Left hindlimb (tissue), 1 donor: ENCODE results near the gene PPIP5K2.
"Not testable (repeated sequence)": the region's sequence is repeated elsewhere in the genome, so short reads cannot be mapped to it uniquely, and the experiment has no call there.

Experiments
- DNase-seq: peaks from one replicate; pipeline ENCODE4 v3.0.0-alpha.2; 2018

PPIP5K2 gene

DNA sequence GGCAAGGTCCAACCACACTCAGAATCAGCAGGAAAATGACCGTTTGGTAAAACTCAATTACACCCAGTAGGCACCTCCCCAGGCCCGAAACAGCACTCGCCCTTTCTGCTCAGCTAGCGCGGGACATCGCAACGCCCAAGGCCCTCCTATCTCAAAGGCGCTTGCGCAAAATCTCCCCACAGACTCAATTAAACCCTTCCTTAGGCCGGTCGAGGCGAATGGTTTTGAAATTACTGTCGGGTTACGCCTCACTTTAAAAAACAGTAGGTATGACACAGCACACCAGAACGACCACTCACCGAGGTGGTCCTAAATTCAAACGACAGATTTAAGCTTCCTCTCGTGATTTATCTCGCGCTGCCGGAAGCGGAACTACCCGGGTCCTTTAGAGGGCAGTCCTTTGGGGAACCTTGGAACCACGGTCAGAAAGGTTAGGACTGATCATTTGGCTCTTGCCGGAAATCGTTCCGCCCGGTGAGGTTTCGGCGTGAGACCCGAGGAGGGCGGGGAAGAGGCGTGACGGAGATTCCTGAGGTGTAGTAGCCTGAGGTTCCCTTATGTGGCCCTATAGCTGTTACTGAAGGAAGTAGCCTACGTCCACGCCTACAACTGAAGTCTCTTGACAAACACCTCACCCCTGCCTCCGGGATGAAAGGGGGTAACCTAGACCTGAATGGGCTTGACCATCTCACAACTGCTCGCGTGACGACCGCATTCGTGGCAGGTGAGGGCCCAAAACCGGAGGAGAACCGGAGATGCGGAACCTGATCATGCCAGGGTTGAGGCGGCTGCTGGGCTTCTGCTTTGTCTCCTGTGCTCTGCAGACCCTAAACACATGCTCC is at the start of gene PPIP5K2, which contains the start of gene GIN1:
Gene PPIP5K2 (plus strand): TSS at position 537 of the 842 bp plus-strand sequence. CDS start 9,289 bp downstream, outside the sequence.
Gene GIN1 (minus strand): TSS at position 374 of the 842 bp plus-strand sequence. CDS start 11,431 bp downstream, outside the sequence.
- DNase-seq: peak; percentile 98

DNA sequence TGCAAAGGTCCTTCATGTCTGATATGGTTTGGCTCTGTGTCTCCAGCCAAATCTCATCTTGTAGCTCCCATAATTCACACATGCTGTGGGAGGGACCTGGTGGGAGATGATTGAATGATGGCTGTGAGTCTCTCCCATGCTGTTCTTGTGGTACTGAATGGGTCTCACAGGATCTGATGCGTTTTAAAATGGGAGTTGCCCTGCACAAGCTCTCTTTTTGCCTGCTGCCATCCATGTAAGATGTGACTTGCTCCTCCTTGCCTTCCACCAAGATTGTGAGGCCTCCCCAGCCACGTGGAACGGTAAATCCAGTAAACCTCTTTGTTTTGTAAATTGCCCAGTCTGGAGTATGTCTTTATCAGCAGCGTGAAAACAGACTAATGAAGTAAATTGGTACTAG is 46.6 kb upstream of the PPIP5K2 start:
- DNase-seq: not testable (repeated sequence)

DNA sequence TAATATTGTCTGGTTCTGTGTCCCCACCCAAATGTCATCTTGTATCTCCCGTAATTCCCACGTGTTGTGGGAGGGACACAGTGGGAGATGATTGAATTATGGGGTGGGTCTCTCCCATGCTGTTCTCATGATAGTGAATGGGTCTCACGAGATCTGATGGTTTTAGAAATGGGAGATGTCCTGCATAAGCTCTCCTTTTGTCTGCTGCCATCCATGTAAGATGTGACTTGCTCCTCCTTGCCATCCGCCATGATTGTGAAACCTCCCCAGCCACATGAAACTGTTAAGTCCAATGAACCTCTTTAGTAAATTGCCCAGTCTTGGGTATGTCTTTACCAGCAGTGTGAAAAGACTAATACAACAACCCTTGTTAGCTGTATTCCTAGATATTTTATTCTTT is 44.7 kb upstream of the PPIP5K2 start:
- DNase-seq: no peak

DNA sequence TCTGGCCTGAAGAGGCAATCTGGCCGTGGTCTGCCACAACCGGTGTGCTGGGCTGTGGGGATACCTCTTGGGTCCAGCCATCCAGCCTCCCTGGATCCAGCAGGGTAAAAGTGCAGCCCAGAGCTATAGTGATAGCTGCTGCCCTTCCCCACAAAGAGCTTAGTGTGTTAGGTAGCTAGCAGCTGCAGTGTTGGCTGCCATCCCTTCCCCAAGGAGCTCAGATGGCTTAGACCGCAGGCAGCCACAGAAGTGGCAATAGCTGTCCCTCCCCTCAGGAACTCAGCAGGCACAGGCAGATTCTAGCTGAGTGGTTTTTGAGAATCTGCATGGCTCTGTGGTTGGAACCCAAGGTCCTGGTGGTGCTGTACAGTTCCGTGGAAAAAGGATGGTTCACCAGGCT is 40.3 kb upstream of the PPIP5K2 start:
- no peak for DNase-seq

DNA sequence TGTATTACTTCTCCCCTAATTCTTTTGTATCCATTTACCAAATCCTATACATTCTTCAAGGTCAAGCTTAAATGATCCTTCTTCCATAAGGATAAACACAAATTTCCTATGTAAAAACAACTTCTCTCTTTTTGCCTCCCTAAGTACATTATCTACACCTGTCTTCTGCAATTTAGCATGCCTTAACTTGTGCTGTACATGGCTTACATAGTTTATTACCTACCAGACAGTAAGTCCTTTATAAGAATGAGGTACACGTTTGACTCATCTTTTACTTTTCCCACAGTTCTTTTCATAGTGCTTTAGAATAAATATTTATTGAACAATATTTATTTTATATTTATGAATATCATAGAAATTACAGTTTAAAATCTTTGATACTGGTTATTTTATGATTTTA is 33.6 kb upstream of the PPIP5K2 start:
- DNase-seq: no peak

DNA sequence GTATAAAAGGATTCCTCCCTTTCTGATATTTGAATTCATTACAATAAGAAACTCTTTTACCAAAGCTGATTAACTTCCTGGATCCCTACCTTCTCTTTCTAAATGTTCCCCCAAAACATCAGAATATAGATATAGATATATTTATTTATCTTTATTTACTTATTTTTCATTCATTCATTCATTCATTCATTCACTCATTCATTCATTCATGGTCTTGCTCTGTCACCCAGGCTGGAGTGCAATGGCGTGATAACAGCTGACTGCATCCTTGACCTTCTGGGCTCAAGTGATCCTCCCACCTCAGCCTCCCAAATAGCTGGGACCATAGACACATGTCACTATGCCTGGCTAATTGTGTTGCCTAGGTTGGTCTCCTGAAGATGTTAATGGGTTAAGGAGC is 30.8 kb upstream of the PPIP5K2 start:
- DNase-seq: no peak

DNA sequence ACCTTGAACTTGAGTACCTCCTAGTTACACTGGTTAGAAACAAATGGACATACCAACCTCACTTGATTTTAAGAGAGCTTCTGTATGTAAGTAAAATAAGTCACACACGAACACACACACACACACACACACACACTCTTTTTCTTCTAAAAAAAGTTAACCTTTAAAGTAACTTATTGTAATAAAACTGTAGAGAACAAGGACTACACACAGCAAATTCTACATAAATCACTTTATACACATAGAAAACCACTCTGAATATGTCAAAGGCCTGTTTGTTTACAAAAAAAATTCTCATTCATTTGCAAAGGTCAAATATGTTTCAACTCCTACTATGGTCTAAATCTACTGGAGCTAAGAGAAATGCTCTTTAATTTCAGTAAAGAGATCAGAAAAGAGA is 29.3 kb upstream of the PPIP5K2 start:
- no peak for DNase-seq

DNA sequence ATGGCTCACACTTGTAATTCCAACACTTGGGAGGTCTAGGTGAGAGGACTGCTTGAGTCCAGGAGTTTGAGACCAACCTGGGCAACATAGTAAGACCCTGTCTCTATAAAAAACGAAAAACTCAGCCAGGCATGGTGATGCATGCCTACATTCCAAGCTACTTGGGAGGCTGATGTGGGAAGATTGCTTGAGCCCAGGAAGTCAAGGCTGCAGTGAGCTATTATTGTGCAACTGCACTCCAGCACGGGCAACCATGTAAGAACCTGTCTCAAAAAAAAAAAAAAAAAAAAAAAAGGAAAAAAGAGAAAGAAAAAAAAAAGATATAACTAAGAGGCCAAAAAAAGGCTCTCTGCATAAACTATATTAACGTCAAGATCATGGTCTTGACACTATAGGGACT is 27.4 kb upstream of the PPIP5K2 start:
- DNase-seq: no peak

DNA sequence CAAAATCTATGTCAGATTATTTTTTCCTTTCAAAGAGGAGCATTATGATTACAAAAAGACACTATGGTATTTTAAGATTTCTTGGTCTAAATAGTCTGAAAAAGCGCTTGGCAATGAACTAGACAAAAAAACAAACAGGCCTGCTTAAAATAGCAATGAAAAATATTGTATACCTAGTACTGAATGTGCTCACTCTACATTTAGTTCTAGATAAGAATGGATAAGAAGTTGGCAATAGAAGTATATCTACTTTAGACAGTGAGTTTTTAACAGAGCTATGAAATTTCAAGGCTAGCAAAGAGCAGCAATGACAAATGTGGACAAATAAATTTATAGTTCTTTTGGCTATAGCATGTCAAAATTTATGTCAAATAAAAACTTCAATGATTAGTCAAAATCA is 26.4 kb upstream of the PPIP5K2 start:
- DNase-seq: no peak

DNA sequence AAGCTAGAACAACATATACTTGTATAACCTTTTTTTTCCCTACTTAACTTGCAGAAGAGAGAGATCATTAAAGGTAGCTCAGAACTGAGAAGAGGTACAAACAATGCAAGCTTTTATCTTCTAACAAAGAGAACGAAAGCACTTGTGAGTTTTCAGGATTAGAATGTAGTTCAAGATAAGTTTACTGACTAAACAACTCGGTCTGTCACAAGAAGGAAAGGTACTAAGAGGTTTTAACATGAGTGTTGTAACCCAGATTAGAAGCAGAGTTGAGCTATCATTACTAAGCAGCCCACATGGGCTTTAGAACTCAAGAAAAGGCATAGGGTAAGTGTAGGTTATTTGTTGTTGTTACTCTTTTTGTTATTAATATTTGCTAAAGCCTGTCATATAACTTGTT is 25.4 kb upstream of the PPIP5K2 start:
- no peak for DNase-seq

DNA sequence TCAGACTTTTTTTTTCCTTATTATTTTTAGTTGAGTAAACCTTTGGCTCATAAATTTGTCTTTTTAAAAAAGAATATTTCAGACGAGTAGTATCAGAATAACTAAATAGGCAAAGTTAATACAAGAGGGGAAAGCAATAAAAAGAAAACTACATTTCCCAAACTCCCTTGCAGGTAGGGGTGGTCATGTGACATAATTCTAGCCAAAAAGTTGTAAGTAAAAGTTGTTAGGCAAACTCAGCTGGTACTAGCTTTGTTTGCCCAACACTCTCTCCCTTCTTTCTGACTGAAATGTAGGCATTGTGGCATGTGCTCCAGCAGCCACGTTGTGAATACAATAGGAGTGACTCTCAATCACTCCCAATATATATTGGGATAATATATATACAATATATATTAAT is 21.1 kb upstream of the PPIP5K2 start:
- no peak for DNase-seq

DNA sequence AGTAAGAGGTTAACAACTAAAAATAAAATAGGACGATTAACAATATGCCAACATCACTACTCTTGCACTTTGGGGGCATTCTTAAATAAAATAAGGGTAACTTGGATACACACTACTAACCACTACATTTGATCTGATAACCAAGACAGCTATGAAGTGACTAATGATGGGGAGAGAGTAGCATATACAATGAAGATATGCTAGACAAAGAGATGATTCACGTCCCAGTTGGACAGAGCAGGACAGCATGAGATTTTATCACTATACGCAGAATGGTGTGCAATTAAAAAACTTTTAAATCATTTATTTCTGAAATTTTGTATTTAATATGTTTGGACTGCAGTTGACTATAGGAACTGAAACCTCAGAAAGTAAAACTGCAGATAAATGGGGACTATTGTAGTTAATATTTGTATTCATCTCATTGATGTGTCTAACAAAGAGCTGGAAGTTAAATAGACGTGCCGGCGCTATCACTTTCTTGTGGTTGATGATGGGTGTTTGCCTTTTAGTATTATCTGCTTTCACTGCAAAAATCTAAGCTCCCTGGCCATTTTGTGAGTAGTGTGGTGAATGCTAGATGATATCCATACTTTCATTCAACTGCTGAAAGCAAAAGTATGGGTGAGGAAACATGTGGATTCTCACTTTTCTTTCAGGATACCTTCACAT is 18.9 kb upstream of the PPIP5K2 start:
- no peak for DNase-seq

DNA sequence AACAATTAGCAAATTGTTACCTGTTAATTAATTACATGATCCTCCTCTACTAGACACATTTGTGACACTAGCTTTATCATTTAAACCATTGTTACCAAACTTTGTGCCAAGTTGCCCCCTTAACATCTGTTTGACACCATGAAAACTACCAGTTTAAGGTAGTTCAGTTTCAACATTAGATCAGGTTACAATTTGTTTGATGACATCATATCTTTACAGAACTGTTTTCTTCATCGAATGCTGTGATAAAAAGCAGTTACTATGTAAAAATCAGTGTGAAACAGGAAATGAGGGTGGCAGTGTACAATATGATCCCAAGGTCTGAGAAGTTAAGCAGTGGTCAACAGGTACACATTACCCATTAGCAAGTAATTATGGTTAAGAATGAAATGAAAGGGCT is 17.9 kb upstream of the PPIP5K2 start:
- DNase-seq: no peak

DNA sequence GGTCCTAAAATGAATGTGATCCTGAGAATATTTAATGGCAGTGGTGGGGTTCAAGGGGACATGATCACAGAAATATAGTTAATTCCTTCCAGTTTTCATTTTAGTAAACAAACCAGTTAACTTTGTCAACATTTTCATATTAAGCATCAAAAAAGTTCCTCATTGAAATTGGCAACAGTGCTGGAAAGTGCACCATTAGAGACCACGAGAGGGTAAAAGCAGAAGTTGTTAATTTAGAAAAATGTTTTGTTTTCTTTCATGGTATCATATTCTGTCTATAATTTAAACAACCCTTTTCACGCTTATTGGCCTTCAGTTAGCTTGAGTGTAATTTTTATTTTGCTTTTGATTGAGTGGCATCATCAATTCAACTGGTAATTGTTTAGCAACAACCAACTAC is 12.0 kb upstream of the PPIP5K2 start:
- DNase-seq: no peak

DNA sequence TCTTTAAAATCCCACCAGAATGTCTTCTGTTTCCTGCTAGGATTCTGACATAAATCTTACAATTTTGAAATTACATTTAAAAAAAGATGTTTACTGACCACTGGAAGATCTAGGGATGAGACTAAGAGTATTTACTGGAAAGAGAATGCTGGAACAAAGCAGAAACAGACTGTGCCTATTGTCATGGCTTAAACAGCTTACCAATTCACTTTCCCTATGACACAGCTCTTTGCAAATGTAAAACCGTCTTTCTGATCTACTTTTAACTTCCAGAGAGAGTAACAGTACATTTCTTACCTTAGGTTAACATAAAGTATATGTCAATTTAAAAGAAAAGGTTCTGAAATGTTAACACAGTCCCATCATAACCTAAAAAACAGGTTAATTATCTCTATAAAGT is 10.8 kb upstream of the PPIP5K2 start:
- DNase-seq: no peak

DNA sequence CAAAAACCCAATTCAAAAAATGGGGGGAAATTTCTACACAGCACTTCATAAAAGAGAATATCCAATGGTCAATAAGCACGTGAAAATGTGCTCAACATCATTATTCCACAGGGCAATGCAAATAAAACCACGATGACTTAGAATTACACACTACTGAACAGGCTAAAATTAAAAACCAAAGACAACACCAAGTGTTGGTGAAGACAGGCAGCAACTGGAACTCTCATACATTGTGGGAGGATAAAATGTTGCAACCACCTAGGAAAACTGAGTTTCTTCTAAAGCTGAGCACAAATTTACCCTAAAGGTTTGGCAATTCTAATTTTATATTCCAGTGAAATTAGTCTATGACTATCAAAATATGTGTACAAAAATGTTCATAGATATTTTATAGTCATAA is 9.7 kb upstream of the PPIP5K2 start:
- DNase-seq: no peak

DNA sequence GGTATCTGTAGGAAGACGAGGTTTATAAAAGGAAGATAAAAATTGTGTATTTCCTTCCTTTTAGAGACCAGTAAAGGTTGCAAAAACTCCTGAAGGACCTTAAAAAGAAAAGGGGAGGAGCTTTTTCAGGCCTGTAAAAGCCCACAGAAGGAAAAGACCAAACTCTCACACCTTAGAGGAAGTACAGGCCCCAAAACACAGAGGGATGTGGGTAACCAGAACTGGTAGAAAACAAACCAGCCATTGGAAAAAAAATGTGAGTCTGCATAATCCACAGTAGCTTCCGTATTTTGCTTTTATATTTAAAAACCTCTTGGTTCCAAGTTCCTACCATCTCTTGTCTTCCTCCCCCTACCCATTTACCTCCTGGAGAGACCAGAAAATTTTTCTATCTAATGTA is 8.6 kb upstream of the PPIP5K2 start:
- no peak for DNase-seq

DNA sequence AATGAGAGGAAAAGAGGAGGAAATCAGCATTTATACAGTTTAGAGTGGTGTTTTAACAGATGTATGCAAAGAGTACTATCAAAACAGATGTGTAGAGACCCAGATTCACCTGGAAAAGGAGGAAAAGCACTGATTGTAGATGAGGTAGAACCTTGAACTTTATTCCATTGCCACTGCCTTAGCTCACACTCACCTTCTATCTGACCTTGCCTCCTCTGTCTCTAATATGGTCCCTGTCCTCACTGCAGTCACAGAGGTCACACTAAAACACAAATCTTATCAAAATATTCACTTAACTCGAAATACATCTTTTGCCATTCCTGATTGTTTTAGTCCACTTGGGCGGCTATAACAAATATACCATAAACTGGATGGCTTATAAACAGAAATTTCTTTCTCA is 7.2 kb upstream of the PPIP5K2 start:
- no peak for DNase-seq

DNA sequence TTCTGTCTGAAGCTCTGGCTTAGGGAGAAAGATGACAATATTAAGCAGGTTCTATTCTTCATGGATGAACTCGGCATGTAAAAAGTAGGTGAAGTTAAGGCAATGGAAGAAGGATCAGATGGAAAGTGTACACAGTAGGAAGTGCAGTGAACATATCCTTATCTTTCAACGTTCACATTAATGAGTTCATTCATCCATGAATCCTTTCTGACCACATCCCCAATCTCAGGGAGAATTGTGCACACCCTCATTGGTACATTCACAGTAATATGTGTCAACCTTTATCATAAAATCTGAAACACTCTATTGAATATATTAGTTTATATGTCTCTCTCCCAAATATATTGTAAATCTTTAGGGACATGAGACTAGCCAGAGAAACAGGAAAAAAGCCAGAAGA is 5.7 kb upstream of the PPIP5K2 start:
- DNase-seq: no peak

DNA sequence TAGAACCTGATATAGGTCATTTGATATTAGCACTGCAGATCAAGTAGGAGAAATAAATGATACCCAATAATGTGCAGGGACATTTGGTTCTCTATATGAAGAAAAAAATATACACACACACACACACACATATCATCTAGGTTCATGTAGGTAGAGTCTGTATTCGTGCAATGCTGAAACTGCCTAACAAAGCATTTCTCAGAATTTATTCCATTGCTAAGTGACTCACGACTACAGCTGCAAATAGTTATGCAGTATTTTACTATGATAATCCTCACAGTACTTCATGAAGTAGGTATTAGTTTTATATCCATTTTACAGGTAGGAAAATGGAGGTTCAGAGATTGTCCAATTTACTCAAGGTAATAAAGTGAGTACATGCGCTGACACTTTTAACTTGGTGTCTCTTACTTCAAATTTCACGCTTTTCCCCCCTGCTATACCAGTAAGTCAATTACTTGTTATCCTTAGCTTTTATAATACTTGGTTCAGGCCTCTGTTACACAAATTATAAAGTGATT is 2.6 kb upstream of the PPIP5K2 start:
- no peak for DNase-seq

DNA sequence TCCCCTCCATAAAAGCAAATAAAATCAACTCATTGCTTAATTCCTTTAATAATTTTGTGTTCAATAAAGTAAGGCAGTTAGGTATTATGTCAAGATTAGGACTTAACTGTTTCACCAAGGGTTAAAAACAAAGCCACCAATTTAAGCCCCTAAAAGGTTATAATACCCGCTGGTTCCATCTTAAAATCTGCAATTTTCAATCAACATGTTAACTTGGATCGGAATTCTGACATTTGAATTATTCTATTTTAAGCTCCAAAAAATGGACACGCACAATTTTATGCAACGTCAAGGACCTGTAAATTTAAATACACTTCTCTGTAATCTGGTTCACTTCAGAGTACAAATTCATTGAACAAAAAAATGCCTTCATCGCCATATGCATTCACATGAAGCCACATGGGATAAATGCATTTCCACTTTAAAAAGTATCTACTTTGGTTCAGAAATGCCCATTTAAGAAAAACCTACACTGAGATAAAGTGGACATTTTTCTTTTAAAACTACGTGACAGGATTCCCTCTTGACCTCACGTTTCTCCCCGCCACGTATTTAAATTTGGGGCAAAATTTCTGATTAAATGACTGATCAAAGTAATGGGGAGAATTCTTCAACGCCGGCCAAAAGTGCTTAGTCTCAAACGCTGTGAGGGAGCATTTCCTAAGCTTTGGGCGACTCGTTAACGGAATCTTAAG is 884 bp upstream of the PPIP5K2 start:
- DNase-seq: no peak

DNA sequence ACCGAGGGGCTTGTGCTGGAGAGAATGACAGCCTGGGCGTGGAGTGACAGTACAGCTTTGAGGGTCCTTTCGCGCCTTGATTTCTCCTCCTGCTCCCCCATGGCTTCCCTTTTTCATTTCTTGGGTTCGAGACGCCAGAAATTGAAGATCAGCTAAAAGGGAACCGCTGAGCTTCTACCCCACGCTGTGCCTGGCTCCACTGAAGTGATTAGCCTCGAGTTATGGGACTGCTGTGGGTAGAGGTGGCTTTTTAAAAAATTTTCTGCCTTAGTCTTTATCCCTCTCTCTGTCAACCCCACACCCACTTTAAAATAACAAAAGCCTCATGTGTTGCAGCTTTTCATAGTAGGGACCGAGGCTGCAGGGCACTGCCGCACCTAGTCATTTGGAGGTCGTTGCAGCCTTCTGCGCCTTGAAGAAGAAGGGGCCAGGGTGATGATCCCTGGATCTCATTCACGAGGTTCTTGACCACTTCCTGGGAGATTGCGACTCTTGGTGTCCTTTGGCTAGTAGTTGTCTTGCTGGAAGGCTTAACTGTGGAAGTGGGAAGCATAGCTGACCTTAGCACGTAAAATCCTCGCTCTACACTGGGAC is 603 bp downstream of the PPIP5K2 start:
- no peak for DNase-seq

DNA sequence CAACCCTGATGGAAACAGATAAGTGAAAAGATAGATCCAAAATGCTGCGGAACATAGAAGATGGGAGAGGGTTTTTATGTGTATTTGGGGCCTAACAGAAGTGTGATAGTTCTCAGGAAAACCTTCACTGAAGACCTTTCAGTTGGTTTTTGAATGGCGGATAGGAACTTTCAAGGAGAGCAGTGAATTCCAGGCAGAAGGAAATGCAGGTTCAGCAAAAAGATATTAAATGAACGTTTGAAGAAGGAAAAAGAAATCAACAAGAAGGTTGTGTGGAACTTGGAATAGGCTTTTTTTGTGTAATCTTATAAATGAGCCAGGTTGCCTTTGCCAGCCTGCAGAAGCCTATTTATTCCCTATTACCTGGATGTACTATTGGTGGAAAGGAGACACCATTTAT is 2.1 kb downstream of the PPIP5K2 start:
- DNase-seq: no peak
